ENCODE results near the gene NTMT2. TPM values are rescaled to one million over a fixed set of nuclear protein-coding genes. Genes with fewer than 3 reads are reported as not detected.
"Not testable (repeated sequence)": the region's sequence is repeated elsewhere in the genome, so short reads cannot be mapped to it uniquely, and the experiment has no call there.

NTMT2 gene
- total RNA-seq (2014; rRNA removed; shearing (Covaris generic); ENCODE audit: low replicate concordance), result not detected in 2 replicates

GRCh38 chr1:170145770-170146676 is at the start of gene NTMT2:
TSS of gene NTMT2 (plus strand) at chr1:170145959. CDS start at chr1:170146108, 149 bp downstream.
- in situ Hi-C loops (cut with HindIII; ENCODE audit: low pct_unique_long_range_greater_than_20kb, low sequenced_read_pairs), result no loop called here
- no peak for DNase-seq (ENCODE audit: low read depth)

GRCh38 chr1:170095976-170096748 is 49.6 kb upstream of the NTMT2 start:
- no peak for DNase-seq (ENCODE audit: low read depth)
- in situ Hi-C loops (cut with HindIII; ENCODE audit: low pct_unique_long_range_greater_than_20kb, low sequenced_read_pairs), result no loop called here

- no peak for DNase-seq (ENCODE audit: low read depth)
- in situ Hi-C loops (cut with HindIII; ENCODE audit: low pct_unique_long_range_greater_than_20kb, low sequenced_read_pairs), result no loop called here
These were observed 48.9 kb upstream of the NTMT2 start for GRCh38 chr1:170096806-170097340.

GRCh38 chr1:170097449-170097948 is 48.3 kb upstream of the NTMT2 start:
- in situ Hi-C loops (cut with HindIII; ENCODE audit: low pct_unique_long_range_greater_than_20kb, low sequenced_read_pairs), result no loop called here
- no peak for DNase-seq (ENCODE audit: low read depth)

- DNase-seq (ENCODE audit: low read depth); in situ Hi-C loops (cut with HindIII; ENCODE audit: low pct_unique_long_range_greater_than_20kb, low sequenced_read_pairs): not testable (repeated sequence)
These were observed 32.6 kb upstream of the NTMT2 start for GRCh38 chr1:170113140-170113539.

- in situ Hi-C loops (cut with HindIII; ENCODE audit: low pct_unique_long_range_greater_than_20kb, low sequenced_read_pairs), result no loop called here
- DNase-seq (ENCODE audit: low read depth), result peak; percentile 15
These were observed 30.9 kb upstream of the NTMT2 start for GRCh38 chr1:170114906-170115305.

GRCh38 chr1:170122366-170122765 is 23.4 kb upstream of the NTMT2 start:
- in situ Hi-C loops (cut with HindIII; ENCODE audit: low pct_unique_long_range_greater_than_20kb, low sequenced_read_pairs), result no loop called here
- no peak for DNase-seq (ENCODE audit: low read depth)

GRCh38 chr1:170125269-170125668 is 20.5 kb upstream of the NTMT2 start:
- in situ Hi-C loops (cut with HindIII; ENCODE audit: low pct_unique_long_range_greater_than_20kb, low sequenced_read_pairs), result no loop called here
- DNase-seq (ENCODE audit: low read depth), result no peak

- in situ Hi-C loops (cut with HindIII; ENCODE audit: low pct_unique_long_range_greater_than_20kb, low sequenced_read_pairs), result no loop called here
- DNase-seq (ENCODE audit: low read depth), result peak; percentile 48
These were observed 19.1 kb upstream of the NTMT2 start for GRCh38 chr1:170126696-170127095.

- in situ Hi-C loops (cut with HindIII; ENCODE audit: low pct_unique_long_range_greater_than_20kb, low sequenced_read_pairs), result no loop called here
- no peak for DNase-seq (ENCODE audit: low read depth)
These were observed 14.3 kb upstream of the NTMT2 start for GRCh38 chr1:170131450-170131849.

- in situ Hi-C loops (cut with HindIII; ENCODE audit: low pct_unique_long_range_greater_than_20kb, low sequenced_read_pairs), result no loop called here
- DNase-seq (ENCODE audit: low read depth), result no peak
These were observed 13.8 kb upstream of the NTMT2 start for GRCh38 chr1:170131984-170132383.

- no peak for DNase-seq (ENCODE audit: low read depth)
- in situ Hi-C loops (cut with HindIII; ENCODE audit: low pct_unique_long_range_greater_than_20kb, low sequenced_read_pairs), result no loop called here
These were observed 11.8 kb upstream of the NTMT2 start for GRCh38 chr1:170133766-170134495.

GRCh38 chr1:170134521-170134920 is 11.2 kb upstream of the NTMT2 start:
- no peak for DNase-seq (ENCODE audit: low read depth)
- in situ Hi-C loops (cut with HindIII; ENCODE audit: low pct_unique_long_range_greater_than_20kb, low sequenced_read_pairs), result no loop called here

- in situ Hi-C loops (cut with HindIII; ENCODE audit: low pct_unique_long_range_greater_than_20kb, low sequenced_read_pairs), result no loop called here
- no peak for DNase-seq (ENCODE audit: low read depth)
These were observed 5.4 kb upstream of the NTMT2 start for GRCh38 chr1:170140371-170140770.

GRCh38 chr1:170145061-170145460 is 698 bp upstream of the NTMT2 start:
- DNase-seq (ENCODE audit: low read depth), result no peak
- in situ Hi-C loops (cut with HindIII; ENCODE audit: low pct_unique_long_range_greater_than_20kb, low sequenced_read_pairs), result no loop called here

- no peak for DNase-seq (ENCODE audit: low read depth)
- in situ Hi-C loops (cut with HindIII; ENCODE audit: low pct_unique_long_range_greater_than_20kb, low sequenced_read_pairs), result no loop called here
These were observed 1.0 kb downstream of the NTMT2 start for GRCh38 chr1:170146720-170147263.

- DNase-seq (ENCODE audit: low read depth), result no peak
- in situ Hi-C loops (cut with HindIII; ENCODE audit: low pct_unique_long_range_greater_than_20kb, low sequenced_read_pairs), result no loop called here
These were observed 3.5 kb downstream of the NTMT2 start for GRCh38 chr1:170149241-170149640.

- DNase-seq (ENCODE audit: low read depth), result no peak
- in situ Hi-C loops (cut with HindIII; ENCODE audit: low pct_unique_long_range_greater_than_20kb, low sequenced_read_pairs), result no loop called here
These were observed 4.3 kb downstream of the NTMT2 start for GRCh38 chr1:170150016-170150415.
